Activated T-helper 1 cell treated with anti-CD3 and anti-CD28 coated beads, Interleukin-2, amount 50 U/mL, for 16 hours (primary cell): ENCODE data around the gene COBLL1.

Experiments used
- DNase-seq, 2 donors: peaks; one replicate each; pipeline ENCODE4 v3.0.0-alpha.2; 2020; ENCODE audit warnings: low read depth in 1 of 2, low spot score in 1 of 2

COBLL1 gene

DNA sequence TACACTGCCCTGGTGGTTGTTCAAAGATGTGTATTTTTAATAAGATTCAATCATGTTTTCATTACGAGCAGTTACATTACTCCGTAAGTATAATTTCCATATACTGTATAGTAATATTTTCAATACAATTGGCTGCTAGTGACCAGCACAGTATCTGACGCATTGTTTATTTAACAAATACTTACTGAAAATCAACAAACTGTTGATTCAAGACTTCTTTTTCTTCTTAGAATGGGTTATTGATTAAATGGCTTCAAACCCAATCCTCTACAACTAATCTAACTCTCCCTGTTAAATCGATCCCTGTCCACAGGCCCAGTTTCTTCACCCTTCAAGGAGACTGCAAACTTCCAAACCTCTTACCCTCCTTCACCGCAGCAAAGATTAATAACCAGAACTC lies 18.5 kb downstream of the COBLL1 start:
- no peak for DNase-seq

- DNase-seq: no peak
These were observed 20.3 kb downstream of the COBLL1 start for GRCh38 chr2:164821338-164821737.

GRCh38 chr2:164818149-164819136 lies 23.2 kb downstream of the COBLL1 start:
- DNase-seq: no peak

GRCh38 chr2:164816900-164817299 lies 24.7 kb downstream of the COBLL1 start:
- no peak for DNase-seq

DNA sequence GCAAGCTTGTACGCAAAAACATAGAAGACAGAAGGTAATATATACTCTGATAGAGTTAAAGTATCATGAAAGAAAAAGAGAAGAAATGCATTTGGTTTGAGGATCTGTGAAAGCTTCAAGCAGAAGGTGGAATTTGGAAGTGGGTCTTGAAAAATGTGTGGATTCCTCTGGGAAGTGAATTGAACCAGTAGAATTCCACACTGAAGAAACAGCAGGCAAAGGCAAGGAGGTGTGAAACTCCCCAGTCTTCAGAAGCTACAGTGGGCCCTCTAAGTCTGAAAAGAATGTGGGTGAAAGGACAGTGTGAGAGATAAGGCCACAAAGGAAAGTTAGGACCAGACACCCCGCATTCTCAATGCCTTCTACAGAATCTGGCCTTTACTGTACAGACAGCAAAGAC lies 25.6 kb downstream of the COBLL1 start:
- no peak for DNase-seq

DNA sequence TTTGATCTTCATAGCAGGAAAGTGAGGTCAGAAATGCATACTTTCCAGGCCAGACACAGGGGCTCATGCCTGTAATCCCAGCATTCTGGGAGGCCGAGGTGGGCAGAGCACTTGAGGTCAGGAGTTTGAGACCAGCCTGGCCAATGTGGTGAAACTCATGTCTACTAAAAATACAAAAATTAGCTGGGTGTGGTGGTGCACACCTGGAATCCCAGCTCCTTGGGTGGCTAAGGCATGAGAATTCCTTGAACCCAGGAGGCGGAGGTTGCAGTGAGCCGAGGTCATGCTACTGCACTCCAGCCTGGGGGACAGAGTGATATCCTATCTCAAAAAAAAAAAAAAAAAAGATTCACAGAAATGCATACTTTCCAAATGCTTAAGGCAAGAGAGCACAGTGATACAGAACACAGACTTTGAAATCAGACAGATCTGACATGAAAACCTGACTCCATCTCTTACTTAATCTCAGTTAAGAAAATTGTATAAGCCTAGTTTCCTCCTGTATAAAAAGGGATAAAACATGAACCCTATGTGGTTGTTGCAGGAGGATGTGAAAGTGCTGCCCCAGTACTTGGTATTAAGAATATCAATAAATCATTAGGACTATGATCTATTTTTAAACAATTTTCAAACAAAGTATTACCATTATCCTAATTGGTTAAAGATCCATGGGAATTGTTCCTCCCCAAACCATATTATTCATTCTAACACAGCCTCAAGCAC lies 26.4 kb downstream of the COBLL1 start:
- no peak for DNase-seq

DNA sequence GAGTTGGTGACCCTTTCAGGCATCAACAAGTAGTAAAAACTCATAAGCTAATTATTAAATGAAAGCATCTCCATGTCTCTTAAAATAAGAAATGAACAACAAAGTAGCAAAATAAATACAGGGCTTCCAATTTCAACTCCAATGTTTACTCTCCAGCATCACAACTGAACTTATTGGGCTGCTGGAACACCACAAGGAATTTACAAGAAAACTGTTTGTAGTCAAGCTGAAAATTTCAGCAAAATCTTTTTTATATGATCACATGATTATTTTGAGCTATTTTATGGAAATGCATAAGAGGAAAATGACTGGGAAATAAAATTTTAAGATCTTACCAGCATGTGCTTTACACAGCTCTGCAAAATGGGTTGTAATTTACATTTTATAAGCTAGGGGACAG lies 28.1 kb downstream of the COBLL1 start:
- DNase-seq: no peak

DNA sequence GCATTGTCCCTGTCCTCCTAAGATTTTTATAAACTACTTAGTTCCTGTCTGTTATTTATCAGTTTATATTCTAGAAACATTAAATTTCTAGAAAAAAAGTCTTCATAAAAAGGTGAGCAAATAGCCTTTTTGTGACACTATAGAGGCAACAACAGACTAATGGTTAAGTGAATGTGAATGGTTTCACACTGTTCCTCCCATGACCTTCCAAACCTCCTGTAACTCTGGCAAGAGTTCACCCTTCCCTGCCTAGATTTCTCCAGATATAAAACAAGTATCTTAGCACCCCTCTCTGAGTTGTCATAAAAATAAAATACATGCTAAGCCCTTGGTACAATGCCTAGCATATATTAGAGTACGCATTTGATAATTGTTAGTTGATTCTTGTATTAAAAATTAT lies 29.2 kb downstream of the COBLL1 start:
- no peak for DNase-seq

GRCh38 chr2:164811819-164812218 lies 29.8 kb downstream of the COBLL1 start:
- no peak for DNase-seq

- DNase-seq: no peak
These were observed 30.8 kb downstream of the COBLL1 start for GRCh38 chr2:164810843-164811242.

- DNase-seq: no peak
These were observed 32.8 kb downstream of the COBLL1 start for GRCh38 chr2:164808776-164809175.

DNA sequence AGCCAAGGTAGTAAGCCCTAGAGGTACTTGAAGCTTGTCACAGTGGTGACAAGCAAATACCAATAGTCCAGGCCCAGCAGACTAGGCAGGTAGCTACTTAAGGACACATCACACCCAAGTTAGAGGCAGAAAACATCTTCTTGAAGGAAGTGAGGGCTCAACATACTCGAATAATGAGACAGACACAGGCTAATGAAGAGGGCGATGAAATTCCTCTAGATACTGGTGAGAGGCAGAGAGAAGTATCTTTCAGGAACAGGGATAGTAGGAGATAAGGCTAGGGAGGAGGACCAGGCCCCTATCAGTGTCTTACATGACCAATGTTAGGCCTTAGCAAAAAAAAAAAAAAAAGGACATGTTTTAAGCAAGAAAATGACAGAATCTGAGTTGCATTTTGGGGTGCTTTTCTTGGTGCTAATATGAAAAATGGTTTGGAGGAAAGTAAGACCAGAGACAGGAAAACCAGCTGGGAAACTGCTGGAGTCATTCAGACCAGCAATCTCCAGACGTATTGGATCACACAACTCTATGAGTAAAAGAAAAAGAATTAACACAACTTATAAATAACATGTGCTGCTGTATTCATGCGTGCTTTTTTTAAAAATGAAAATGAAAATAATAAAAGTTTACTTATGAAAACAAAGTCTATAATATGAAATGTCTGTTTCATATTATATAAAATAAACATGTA lies 37.7 kb downstream of the COBLL1 start:
- no peak for DNase-seq

- no peak for DNase-seq
These were observed 39.4 kb downstream of the COBLL1 start for GRCh38 chr2:164802095-164802707.

- no peak for DNase-seq
These were observed 41.1 kb downstream of the COBLL1 start for GRCh38 chr2:164800572-164800971.

- DNase-seq: no peak
These were observed 44.0 kb downstream of the COBLL1 start for GRCh38 chr2:164797627-164798026.

- DNase-seq: no peak
These were observed 44.6 kb downstream of the COBLL1 start for GRCh38 chr2:164796999-164797398.

DNA sequence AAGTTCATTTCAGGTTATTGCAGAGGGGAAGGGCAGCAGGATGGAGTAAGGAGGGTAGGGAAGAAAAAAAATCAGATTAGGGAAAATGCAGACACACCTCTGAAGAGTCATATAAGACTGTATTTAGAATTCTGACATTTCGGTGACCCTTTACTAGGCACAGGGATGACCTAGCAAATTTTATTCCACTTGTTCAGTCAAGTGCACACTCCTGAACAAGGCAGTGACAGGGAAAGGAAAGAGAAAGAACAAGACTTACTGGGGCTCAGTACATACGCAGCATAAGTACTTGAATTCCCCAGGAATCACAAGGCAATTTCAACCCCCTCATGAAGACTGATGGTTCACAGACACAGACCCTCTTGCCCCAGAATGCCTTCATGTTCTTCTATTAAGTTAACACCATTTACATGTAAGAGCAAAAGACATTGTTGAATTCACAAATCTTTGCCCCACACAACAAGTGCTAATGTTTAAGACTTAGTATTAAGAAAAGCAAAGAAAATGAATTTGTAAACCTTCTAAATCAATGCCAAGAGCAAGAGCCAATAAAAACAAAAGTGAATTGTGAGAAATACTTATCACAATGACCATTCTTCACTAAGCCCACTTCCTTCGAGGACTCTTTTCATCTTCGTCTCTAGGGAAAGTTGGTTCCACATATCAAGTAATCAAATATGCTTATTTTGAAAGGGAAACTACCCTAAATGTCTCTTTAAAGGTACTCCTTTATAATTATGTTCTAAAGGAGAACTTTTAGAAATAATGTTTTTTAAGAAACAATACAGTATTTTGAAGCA lies 47.0 kb downstream of the COBLL1 start:
- DNase-seq: no peak

- DNase-seq: no peak
These were observed 47.6 kb downstream of the COBLL1 start for GRCh38 chr2:164794016-164794415.

- no peak for DNase-seq
These were observed 48.1 kb downstream of the COBLL1 start for GRCh38 chr2:164793529-164793928.
